Mucosa of stomach (tissue), 1 donor: ENCODE results near the gene TFB2M.
"Not testable (repeated sequence)": the region's sequence is repeated elsewhere in the genome, so short reads cannot be mapped to it uniquely, and the experiment has no call there.

ENCODE experiments used
- H3K27me3 ChIP-seq: one replicate; pipeline ENCODE4 v1.7.0; 2013; ENCODE audit warnings: mild to moderate bottlenecking, low read length; ENCODE audit not compliant: control insufficient read depth, insufficient read depth
- H3K36me3 ChIP-seq: one replicate; pipeline ENCODE4 v1.7.0; 2013; ENCODE audit warnings: low read length; ENCODE audit not compliant: control insufficient read depth, insufficient read depth
- H3K4me1 ChIP-seq: one replicate; pipeline ENCODE4 v1.7.0; 2013; ENCODE audit warnings: mild to moderate bottlenecking, low read length; ENCODE audit not compliant: control insufficient read depth, insufficient read depth
- H3K4me3 ChIP-seq: one replicate; pipeline ENCODE4 v1.7.0; 2013; ENCODE audit warnings: low read length
- H3K9ac ChIP-seq: one replicate; pipeline ENCODE4 v1.7.0; 2013; ENCODE audit warnings: mild to moderate bottlenecking, low read length, moderate library complexity
- H3K9me3 ChIP-seq: one replicate; pipeline ENCODE4 v1.7.0; 2013; ENCODE audit warnings: mild to moderate bottlenecking, low read length, moderate library complexity; ENCODE audit not compliant: control insufficient read depth
- donor health status: Pancreatic carcinoma.

TFB2M gene

DNA sequence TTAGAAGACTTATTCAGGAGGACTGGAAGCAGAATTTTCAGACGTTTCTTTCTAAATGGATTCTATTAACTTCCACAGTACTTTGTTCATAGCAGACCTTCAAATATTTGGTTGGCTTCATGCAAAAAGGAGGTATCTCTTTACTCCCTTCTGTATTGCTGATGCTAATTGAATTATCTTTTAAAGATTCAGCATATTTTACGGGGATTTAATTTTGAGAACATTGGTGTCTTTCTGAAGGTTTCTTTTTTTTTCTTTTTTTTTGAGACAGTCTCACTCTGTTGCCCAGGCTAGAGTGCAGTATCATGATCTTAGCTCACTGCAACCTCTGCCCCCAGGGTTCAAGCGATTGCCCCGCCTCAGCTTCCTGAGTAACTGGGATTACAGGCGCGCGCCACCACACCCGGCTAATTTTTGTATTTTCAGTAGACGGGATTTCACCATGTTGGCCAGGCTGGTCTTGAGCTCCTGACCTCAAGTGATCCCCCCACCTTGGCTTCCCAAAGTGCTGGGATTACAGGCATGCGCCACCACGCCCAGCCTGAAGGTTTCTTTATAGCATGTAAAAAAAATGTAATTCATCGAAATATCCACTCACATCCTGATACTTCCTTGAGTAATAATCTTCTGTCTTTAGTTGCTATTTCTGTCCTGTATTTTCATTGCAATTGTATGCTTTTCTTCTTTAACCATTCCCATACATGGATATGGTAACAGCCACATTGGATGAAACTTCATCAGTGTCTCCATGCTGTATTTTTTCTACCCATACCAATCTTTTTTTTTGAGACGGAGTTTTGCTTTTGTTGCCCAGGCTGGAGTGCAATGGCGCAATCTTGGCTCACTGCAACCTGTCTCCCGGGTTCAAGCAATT, 14.7 kb upstream of the TFB2M start:
- H3K4me1 ChIP-seq, result peaks cover 23% of the 10 kb centered on the region
- no peaks in the 10 kb centered on the region for H3K27me3 ChIP-seq

GRCh38 chr1:246579818-246580217, 13.8 kb upstream of the TFB2M start:
- Histone ChIP-seq H3K36me3 (no peaks in the 10 kb centered on the region), H3K4me1 (peaks cover 23% of the 10 kb centered on the region), H3K9ac (no peak overlapping the region), H3K4me3 (no peak overlapping the region), H3K9me3 (no peaks in the 10 kb centered on the region), H3K27me3 (no peaks in the 10 kb centered on the region)

More for the DNA sequence above, 14.7 kb upstream of the TFB2M start:
- Histone ChIP-seq H3K9me3 (no peaks in the 10 kb centered on the region), H3K36me3 (no peaks in the 10 kb centered on the region), H3K9ac (no peak overlapping the region), H3K4me3 (no peak overlapping the region)

DNA sequence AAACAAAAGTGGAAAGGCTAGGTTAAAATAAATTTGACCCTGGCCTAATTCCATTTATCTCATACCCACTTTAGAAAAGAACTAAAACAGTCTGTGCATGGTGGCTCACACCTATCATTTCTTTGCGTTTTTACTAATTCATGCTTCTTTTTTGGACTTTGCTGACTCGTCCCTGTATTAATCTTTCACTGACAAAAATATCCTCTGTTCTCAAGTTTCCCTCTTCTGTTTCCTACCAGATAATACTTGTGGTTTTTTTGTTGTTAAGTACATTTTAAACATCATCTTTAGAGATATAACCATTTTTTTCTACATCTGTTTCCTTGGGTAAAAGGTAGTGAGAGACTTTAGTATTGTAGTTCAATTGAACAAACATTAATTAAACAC, 11.7 kb upstream of the TFB2M start:
- no peak overlapping the region for H3K4me3 ChIP-seq
- no peak overlapping the region for H3K9ac ChIP-seq
- no peaks in the 10 kb centered on the region for H3K9me3 ChIP-seq
- H3K27me3 ChIP-seq, result no peaks in the 10 kb centered on the region
- H3K4me1 ChIP-seq, result peaks cover 8% of the 10 kb centered on the region
- no peaks in the 10 kb centered on the region for H3K36me3 ChIP-seq

DNA sequence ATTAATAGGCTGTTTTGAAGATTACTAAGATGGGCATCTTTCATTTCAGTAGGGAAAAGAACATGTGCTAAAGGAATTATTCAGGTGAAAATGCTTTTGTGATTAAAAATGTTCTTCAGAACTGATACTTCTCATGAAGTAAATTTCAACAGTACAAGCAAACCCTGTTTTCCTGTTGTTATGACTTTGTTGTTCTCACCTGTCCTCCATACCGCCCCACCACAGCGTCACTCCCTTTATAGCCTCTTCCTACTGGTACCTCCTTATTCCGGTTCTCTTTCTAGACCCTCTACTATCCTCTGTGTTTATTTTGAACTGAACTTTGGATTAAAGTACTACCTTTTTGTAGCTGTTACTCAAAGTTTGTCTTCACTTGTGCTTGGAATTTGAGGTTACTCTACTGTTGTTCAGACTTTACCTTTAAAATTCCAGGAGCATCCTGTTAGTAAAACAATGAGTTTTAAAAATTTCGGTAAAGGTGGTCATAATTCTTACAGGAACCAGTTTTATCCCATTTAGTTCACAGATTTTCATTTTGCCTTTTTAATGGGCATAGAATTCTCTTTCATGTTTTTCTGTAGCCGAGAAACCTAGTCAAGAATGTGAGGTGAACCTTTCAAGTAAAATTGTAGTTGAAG, 11.1 kb upstream of the TFB2M start:
- Histone ChIP-seq H3K4me3 (no peak overlapping the region), H3K36me3 (no peaks in the 10 kb centered on the region), H3K4me1 (peaks cover 3% of the 10 kb centered on the region), H3K27me3 (no peaks in the 10 kb centered on the region), H3K9ac (no peak overlapping the region), H3K9me3 (no peaks in the 10 kb centered on the region)

- Histone ChIP-seq H3K9ac (no peak overlapping the region), H3K36me3 (no peaks in the 10 kb centered on the region), H3K27me3 (no peaks in the 10 kb centered on the region), H3K4me1 (no peaks in the 10 kb centered on the region), H3K9me3 (no peaks in the 10 kb centered on the region), H3K4me3 (no peak overlapping the region)
These were observed 10.6 kb upstream of the TFB2M start for GRCh38 chr1:246576709-246577032.

DNA sequence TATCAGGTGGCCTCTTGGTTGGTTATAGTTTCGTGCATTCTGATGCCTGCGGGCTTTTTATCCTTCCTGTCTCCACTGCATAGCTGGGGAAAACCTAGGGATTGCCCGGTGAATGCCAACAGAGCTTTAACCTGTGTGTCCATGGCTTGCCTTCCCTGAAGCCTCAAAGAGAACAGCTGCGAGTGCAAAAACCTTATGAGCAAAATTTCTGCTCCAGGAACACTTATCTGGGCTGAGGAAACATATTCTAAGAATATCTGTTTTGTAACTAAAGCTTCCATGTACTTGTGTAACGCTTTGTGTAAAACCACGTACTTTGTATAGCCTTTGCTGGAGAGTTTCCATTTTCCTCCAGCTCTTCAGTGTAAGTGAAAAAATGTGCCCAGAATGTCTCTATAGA, 7.4 kb upstream of the TFB2M start:
- H3K4me1 ChIP-seq, result peaks cover 5% of the 10 kb centered on the region
- H3K9me3 ChIP-seq, result no peaks in the 10 kb centered on the region
- no peak overlapping the region for H3K4me3 ChIP-seq
- no peaks in the 10 kb centered on the region for H3K36me3 ChIP-seq
- H3K9ac ChIP-seq, result no peak overlapping the region
- H3K27me3 ChIP-seq, result no peaks in the 10 kb centered on the region

GRCh38 chr1:246572785-246573184, 6.7 kb upstream of the TFB2M start:
- H3K4me3 ChIP-seq, result no peak overlapping the region
- peaks cover 10% of the 10 kb centered on the region for H3K4me1 ChIP-seq
- H3K9ac ChIP-seq, result no peak overlapping the region
- no peaks in the 10 kb centered on the region for H3K27me3 ChIP-seq
- no peaks in the 10 kb centered on the region for H3K36me3 ChIP-seq
- no peaks in the 10 kb centered on the region for H3K9me3 ChIP-seq

GRCh38 chr1:246571953-246572352, 5.9 kb upstream of the TFB2M start:
- H3K9me3 ChIP-seq, result no peaks in the 10 kb centered on the region
- H3K36me3 ChIP-seq, result no peaks in the 10 kb centered on the region
- H3K4me3 ChIP-seq, result no peak overlapping the region
- peaks cover 12% of the 10 kb centered on the region for H3K4me1 ChIP-seq
- no peak overlapping the region for H3K9ac ChIP-seq
- H3K27me3 ChIP-seq, result no peaks in the 10 kb centered on the region

DNA sequence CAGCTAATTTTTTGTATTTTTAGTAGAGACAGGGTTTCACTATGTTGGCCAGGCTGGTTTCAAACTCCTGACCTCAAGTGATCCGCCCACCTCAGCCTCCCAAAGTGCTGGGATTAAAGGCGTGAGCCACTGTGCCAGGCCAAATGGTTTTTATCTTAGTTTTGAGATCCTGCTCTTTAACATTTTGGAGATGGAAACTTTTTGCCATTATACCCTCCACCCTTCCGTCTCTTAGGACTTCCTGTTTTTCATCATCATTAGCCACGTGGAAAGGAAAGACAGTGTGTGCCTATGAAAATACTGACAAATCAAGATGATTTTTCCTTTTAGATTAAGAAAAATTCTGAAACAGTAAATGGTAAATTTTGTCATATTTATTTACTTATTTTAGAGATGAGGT, 5.2 kb upstream of the TFB2M start:
- H3K9ac ChIP-seq, H3K27me3 ChIP-seq, H3K4me3 ChIP-seq, H3K9me3 ChIP-seq, H3K36me3 ChIP-seq: not testable (repeated sequence)
- peaks cover 12% of the 10 kb centered on the region for H3K4me1 ChIP-seq

GRCh38 chr1:246569248-246570238, 3.5 kb upstream of the TFB2M start:
- no peaks in the 10 kb centered on the region for H3K27me3 ChIP-seq
- peaks cover 12% of the 10 kb centered on the region for H3K4me1 ChIP-seq
- H3K4me3 ChIP-seq, result no peak overlapping the region
- H3K9ac ChIP-seq, result no peak overlapping the region
- no peaks in the 10 kb centered on the region for H3K9me3 ChIP-seq
- H3K36me3 ChIP-seq, result no peaks in the 10 kb centered on the region

DNA sequence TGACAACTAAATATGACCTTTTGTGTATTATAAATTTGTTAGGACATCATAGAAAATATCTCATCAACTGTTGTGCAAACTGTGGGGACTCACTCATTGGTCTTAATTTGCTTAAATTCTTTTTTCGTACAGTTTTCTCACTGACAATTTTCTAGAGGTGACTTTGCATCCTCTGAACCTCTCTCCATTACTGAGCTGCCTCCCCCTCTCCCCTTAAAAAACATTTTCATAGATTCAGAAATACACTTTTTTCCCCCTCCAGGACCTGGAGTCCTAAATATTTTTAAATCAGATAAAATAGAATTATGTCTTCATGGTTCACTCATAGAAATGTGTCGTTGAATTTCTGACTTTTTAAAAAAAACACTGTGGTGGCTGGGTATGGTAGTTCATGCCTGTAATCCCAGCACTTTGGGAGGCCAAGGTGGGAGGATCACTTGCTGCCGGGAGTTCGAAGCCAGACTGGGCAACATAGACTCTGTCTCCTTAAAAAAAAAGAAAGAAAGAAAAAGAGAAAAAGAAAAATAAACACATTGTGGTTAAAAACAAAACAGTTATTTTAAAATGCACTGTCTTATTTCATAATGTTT, 1.7 kb upstream of the TFB2M start:
- H3K27me3 ChIP-seq, result no peaks in the 10 kb centered on the region
- H3K36me3 ChIP-seq, result no peaks in the 10 kb centered on the region
- H3K4me1 ChIP-seq, result peaks cover 12% of the 10 kb centered on the region
- H3K4me3 ChIP-seq, result peak overlapping the region; percentile 94
- H3K9ac ChIP-seq, result peak overlapping the region; percentile 96
- H3K9me3 ChIP-seq, result no peaks in the 10 kb centered on the region
